Osteoblast (primary cell): ENCODE measurements around the gene YES1. TPM values are rescaled to one million over a fixed set of nuclear protein-coding genes. Genes with fewer than 3 reads are reported as not detected.

ENCODE experiments used
- DNase-seq: peaks from one replicate; pipeline ENCODE4 v3.0.0; 2011; ENCODE audit warnings: low spot score, mixed read lengths; ENCODE audit not compliant: insufficient read length; ENCODE audit errors: missing footprints
- H2AFZ ChIP-seq: 2 replicates; pipeline ENCODE4 v1.6.0; 2011; ENCODE audit warnings: mild to moderate bottlenecking, low read length
- H3K27ac ChIP-seq: 2 replicates; pipeline ENCODE4 v1.5.1; 2011; ENCODE audit warnings: mild to moderate bottlenecking, low read depth, low read length, moderate library complexity
- H3K27me3 ChIP-seq: 2 replicates; pipeline ENCODE4 v1.6.0; 2012; ENCODE audit warnings: mild to moderate bottlenecking, control low read depth, inconsistent platforms, low read length, moderate library complexity; ENCODE audit not compliant: insufficient read depth
- H3K36me3 ChIP-seq: 2 replicates; pipeline ENCODE4 v1.5.1; 2011; ENCODE audit warnings: mild to moderate bottlenecking, low read length, control low read depth, moderate library complexity; ENCODE audit not compliant: insufficient read depth
- H3K4me1 ChIP-seq: 2 replicates; pipeline ENCODE4 v1.5.1; 2011; ENCODE audit warnings: mild to moderate bottlenecking, low read length, control low read depth, moderate library complexity; ENCODE audit not compliant: insufficient read depth
- H3K4me2 ChIP-seq: 2 replicates; pipeline ENCODE4 v1.6.0; 2011; ENCODE audit warnings: mild to moderate bottlenecking, low read length; ENCODE audit not compliant: insufficient read depth
- H3K4me3 ChIP-seq: fragments of 200-600 bp; sonication (generic); 3 replicates; pipeline ENCODE4 v1.5.1; 2012; ENCODE audit warnings: mild to moderate bottlenecking, low read length, inconsistent platforms; ENCODE audit not compliant: insufficient read depth
- H3K79me2 ChIP-seq: 2 replicates; pipeline ENCODE4 v1.6.0; 2012; ENCODE audit warnings: mild to moderate bottlenecking, low read length, control low read depth, inconsistent platforms; ENCODE audit not compliant: insufficient read depth
- H3K9me3 ChIP-seq: 2 replicates; pipeline ENCODE4 v1.5.1; 2011; ENCODE audit warnings: low read depth, low read length, control low read depth
- H4K20me1 ChIP-seq: 2 replicates; pipeline ENCODE4 v1.6.0; 2012; ENCODE audit warnings: mild to moderate bottlenecking, low read length, control low read depth; ENCODE audit not compliant: insufficient read depth
- CTCF ChIP-seq: IDR thresholded peaks from 2 replicates; pipeline ENCODE4 v1.5.1; 2011; ENCODE audit warnings: mild to moderate bottlenecking, low read depth, low read length, moderate library complexity; ENCODE audit errors: extremely low read depth
- total RNA-seq: library from RNA; depleted of rRNA; stranded (reverse); fragments of >200 nt; gene quantifications from 2 replicates; pipeline ENCODE4 v1.2.3, GENCODE V29; 2012

YES1 gene
- total RNA-seq, 1 donor = 99.5 TPM

DNA sequence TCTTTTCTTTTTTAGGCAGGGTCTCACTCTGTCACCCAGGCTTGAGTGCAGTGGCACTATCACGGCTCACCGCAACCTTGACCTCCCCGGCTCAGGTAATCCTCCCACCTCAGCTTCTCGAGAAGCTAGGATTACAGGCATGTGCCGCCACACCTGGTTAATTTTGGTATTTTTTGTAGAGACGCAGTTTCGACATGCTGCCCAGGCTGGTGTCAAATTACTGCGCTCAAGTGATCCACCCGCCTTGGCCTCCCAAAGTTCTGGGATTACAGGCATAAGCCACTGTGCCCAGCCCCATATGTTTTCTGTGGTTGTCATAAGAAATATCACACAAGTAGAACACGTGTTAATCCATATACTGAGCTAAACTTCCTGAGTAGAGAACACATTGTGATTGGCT lies 114.2 kb downstream of the YES1 start:
- Histone ChIP-seq H3K79me2 (peaks cover 25% of the 10 kb centered on the region), H2AFZ (no peak overlapping the region), H4K20me1 (peaks cover 4% of the 10 kb centered on the region), H3K4me2 (no peak overlapping the region), H3K4me1 (peaks cover 6% of the 10 kb centered on the region), H3K9me3 (no peaks in the 10 kb centered on the region), H3K36me3 (peaks cover 26% of the 10 kb centered on the region), H3K4me3 (no peak overlapping the region), H3K27me3 (no peaks in the 10 kb centered on the region), H3K27ac (no peak overlapping the region)
- no peak for DNase-seq
- TF ChIP-seq CTCF = no peak

GRCh38 chr18:697012-697411 lies 115.0 kb downstream of the YES1 start:
- H3K27me3 ChIP-seq = no peaks in the 10 kb centered on the region
- H3K27ac ChIP-seq = no peak overlapping the region
- peaks cover 25% of the 10 kb centered on the region for H3K79me2 ChIP-seq
- H2AFZ ChIP-seq = no peak overlapping the region
- no peak overlapping the region for H3K4me2 ChIP-seq
- H3K9me3 ChIP-seq = no peaks in the 10 kb centered on the region
- no peak for DNase-seq
- peaks cover 3% of the 10 kb centered on the region for H4K20me1 ChIP-seq
- H3K4me3 ChIP-seq = no peak overlapping the region
- no peak for TF ChIP-seq CTCF
- H3K4me1 ChIP-seq = no peaks in the 10 kb centered on the region
- peaks cover 30% of the 10 kb centered on the region for H3K36me3 ChIP-seq

DNA sequence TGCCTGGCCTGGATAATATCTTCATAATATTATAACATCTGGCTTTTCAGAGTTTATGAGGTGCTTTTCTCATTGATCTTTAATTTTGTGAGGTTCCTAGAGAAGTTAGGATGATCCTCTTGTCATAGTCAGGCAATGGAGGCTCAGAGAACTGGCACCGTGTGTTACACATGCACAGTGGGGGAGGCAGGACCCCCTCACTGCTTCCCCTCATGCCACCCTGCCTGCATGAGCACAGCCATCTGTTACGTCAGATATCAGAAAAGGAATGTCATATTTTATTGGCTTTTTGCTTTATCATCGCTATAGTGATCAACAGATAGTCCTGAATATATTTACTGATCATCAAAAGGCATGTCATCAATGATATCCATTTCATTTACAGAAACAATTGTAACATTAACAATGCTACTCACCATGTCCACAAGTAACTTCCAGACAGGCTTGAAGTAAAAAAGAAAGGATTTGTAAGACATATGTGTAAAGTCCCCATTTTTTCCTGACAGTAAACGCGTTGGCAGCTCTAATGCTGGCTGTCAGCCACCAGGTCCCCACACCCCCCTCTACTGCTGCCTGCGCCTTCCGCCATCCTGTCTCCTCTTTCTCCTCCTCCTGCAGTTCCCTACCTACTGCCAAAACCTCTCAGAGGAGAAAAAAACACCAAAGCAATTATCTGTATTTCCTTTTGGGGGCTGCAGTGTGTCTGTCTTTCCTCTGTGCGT lies 118.4 kb downstream of the YES1 start:
- peaks cover 7% of the 10 kb centered on the region for H3K79me2 ChIP-seq
- no peak overlapping the region for H3K27ac ChIP-seq
- H3K4me2 ChIP-seq = no peak overlapping the region
- DNase-seq = no peak
- no peak overlapping the region for H3K4me3 ChIP-seq
- no peaks in the 10 kb centered on the region for H3K27me3 ChIP-seq
- no peak for TF ChIP-seq CTCF
- no peaks in the 10 kb centered on the region for H4K20me1 ChIP-seq
- no peak overlapping the region for H2AFZ ChIP-seq
- no peaks in the 10 kb centered on the region for H3K9me3 ChIP-seq
- H3K36me3 ChIP-seq = peaks cover 33% of the 10 kb centered on the region
- H3K4me1 ChIP-seq = no peaks in the 10 kb centered on the region

GRCh38 chr18:692824-693223 lies 119.2 kb downstream of the YES1 start:
- DNase-seq = no peak
- no peaks in the 10 kb centered on the region for H4K20me1 ChIP-seq
- H3K36me3 ChIP-seq = peaks cover 31% of the 10 kb centered on the region
- H3K4me2 ChIP-seq = no peak overlapping the region
- no peaks in the 10 kb centered on the region for H3K27me3 ChIP-seq
- H3K9me3 ChIP-seq = no peaks in the 10 kb centered on the region
- H3K4me1 ChIP-seq = no peaks in the 10 kb centered on the region
- H2AFZ ChIP-seq = no peak overlapping the region
- H3K27ac ChIP-seq = no peak overlapping the region
- no peak for TF ChIP-seq CTCF
- no peak overlapping the region for H3K4me3 ChIP-seq
- peaks cover 3% of the 10 kb centered on the region for H3K79me2 ChIP-seq
